Cardiac fibroblast (primary cell): ENCODE measurements around the gene ARHGAP42.

Experiments used
- DNase-seq, 2 donors: peaks; one replicate each; pipeline versions ENCODE4 v3.0.0 to v3.0.0-alpha.2; 2010; ENCODE audit warnings: low read depth in 2 of 2
- H3K4me3 ChIP-seq, 2 donors: replicated peaks in 1 of 2; 1 replicate in 1 of 2; 2 replicates in 1 of 2; pipeline ENCODE4 v1.5.1; 2011; ENCODE audit warnings: low read depth in 2 of 2, low read length in 2 of 2, mild to moderate bottlenecking in 2 of 2, moderate library complexity in 1 of 2
- CTCF ChIP-seq: IDR thresholded peaks from one replicate; pipeline ENCODE4 v1.5.1; 2011; ENCODE audit warnings: low read depth, mild to moderate bottlenecking, low read length, inconsistent platforms

ARHGAP42 gene

GRCh38 chr11:100687630-100688395 lies 725 bp downstream of the ARHGAP42 start:
- H3K4me3 ChIP-seq = peak overlapping the region; percentile 75 to 76
- peak; percentile 74 for TF ChIP-seq CTCF
- DNase-seq = peak; percentile 86 to 93

DNA sequence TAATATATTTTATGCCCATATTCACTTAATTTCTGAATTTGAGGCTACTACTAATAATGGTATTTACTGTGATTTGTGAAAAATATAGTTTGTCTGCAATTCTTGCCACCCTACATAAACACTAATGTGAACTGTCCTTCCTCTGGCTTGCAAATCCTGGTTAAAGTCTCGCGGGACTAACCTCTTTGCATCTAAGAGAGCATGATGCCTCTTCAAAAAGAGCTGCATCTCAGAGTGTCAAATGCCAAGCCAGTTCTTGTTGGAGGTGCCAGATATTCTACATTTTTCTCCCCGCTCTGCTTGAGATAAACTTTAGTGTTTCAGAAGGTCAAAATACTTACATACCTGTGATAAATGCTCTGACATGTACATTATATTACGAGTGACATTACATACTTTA lies 2.1 kb downstream of the ARHGAP42 start:
- H3K4me3 ChIP-seq = peak overlapping the region in 1 of 2 donors; percentile 19
- TF ChIP-seq CTCF = no peak
- peak; percentile 25 to 53 for DNase-seq

DNA sequence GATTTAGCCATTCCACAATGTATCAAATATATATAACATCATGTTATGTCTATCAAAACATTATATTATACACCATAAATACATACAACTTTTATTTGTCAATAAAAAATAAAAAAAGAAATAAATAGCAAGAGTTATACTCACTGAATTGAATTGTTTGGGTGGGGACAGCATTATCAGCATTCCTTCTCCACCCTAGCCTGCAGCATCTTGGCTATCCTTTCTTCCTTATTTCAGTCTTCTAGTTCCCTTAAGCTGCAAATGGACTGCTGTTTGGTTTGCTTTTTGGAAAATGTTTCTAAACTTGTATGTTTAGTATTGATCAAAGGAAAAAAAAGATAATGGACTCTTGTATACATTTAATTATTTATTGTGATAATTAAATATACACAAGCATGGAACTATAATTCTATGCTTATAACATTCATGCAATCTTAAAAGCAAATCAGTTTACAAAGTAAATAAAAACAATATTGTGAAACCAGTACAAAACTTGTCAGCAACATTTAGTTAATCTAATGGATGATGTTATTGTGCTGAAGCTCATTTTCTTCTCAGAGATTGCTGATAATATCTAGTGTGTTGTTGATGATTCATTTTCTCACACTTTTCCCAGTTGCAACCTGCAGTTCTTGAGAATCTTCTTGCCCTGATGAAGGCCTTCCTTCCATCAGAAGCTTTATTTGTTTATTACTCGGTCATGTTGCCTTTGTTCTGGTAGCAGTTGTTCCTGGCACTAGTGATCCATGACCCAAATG lies 5.0 kb downstream of the ARHGAP42 start:
- H3K4me3 ChIP-seq = no peak overlapping the region
- no peak for DNase-seq
- no peak for TF ChIP-seq CTCF

DNA sequence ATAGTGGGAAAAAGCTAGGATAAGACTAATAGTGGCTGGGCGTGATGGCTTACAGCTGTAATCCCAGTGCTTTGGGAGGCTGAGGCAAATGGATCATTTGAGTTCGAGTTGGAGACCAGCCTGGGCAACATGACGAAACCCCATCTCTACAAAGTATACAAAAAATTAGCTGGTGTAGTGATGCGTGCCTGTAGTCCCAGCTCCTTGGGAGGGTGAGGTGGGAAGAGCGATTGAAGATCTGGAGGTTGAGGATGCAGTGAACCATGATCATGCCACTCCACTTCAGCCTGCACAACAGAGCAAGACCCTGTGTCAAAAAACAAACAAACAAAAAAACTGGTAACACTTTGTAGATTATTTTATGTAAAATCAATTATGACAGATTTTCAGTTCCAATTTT lies 8.8 kb downstream of the ARHGAP42 start:
- H3K4me3 ChIP-seq = no peak overlapping the region
- DNase-seq = no peak
- no peak for TF ChIP-seq CTCF

- no peak for DNase-seq
- no peak overlapping the region for H3K4me3 ChIP-seq
- TF ChIP-seq CTCF = no peak
Measured at GRCh38 chr11:100703139-100703538, 16.1 kb downstream of the ARHGAP42 start.

DNA sequence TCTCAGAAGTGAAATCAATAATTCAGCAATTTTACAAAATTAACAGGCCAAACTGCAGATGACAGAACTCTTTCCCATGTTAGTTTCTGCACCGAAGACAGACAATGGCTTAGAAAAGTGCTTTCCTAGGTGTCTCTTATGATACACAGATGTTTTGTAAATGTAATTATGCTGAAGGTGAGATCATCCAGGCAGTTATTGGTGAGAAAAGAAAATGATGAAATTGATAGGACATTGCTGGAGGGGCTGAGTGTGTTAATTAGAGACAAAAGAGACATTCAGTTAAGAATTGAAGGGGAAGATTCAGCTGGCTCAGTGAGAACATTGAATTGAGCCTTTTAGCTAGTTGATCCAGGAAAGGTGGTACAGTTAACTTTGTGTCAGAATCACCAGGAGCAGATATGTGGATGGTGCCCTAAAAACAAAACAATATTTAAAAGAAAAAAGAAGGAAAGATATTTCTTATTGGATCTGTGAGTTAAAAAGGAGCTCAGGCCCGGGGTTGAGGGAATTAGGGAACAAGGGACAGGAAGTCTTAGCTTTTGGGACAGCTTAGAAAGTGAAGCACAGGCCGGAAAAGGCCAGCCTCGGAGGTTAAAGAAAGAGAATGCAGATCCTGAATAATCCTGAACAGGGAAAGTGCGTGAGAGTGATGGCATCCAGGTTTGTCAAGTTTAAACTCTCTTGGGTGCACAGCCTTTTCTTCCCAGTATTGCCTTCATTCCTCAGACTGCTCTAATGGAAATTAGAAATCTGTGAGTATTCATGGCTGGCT lies 16.9 kb downstream of the ARHGAP42 start:
- DNase-seq = no peak
- TF ChIP-seq CTCF = no peak
- no peak overlapping the region for H3K4me3 ChIP-seq
